HEK293 (cell line): ENCODE results near the gene NPHP4.

Experiments
- CTCF ChIA-PET: fragments of 350-600 bp; formaldehyde crosslinking; extraction: SDS; loops from one replicate; lab custom pipeline; 2021; ENCODE audit warnings: antibody characterized with exemption; lab: Yijun Ruan, JAX
- POLR2A ChIA-PET: fragments of 300-600 bp; formaldehyde crosslinking; extraction: SDS; loops from one replicate; lab custom pipeline; 2020; ENCODE audit warnings: antibody characterized with exemption, inconsistent platforms; lab: Yijun Ruan, JAX
- H3K27ac ChIP-seq: fragments of 200-500 bp; sonication (Bioruptor generic); 2 replicates; pipeline ENCODE4 v1.5.1; 2014; ENCODE audit warnings: low read depth, low read length, control low read depth, inconsistent platforms; ENCODE audit errors: extremely low read depth
- H3K36me3 ChIP-seq, 2 experiments: fragments of 200-500 bp in 1 of 2; sonication (Bioruptor generic) in 1 of 2; 1 replicate in 1 of 2; 2 replicates in 1 of 2; pipeline ENCODE4 v1.5.1; 2014 to 2017; ENCODE audit warnings: inconsistent platforms in 2 of 2, low read length in 2 of 2; ENCODE audit not compliant: control insufficient read depth in 2 of 2, insufficient read depth in 1 of 2
- H3K4me1 ChIP-seq: fragments of 200-500 bp; sonication (Bioruptor generic); 2 replicates; pipeline ENCODE4 v1.5.1; 2014; ENCODE audit warnings: mild to moderate bottlenecking, low read length, inconsistent platforms; ENCODE audit not compliant: control insufficient read depth, insufficient read depth
- H3K4me3 ChIP-seq: 2 replicates; pipeline ENCODE4 v1.5.1; 2011; ENCODE audit warnings: low read depth, mild to moderate bottlenecking, control low read depth, low read length, moderate library complexity
- H3K9me3 ChIP-seq: fragments of 200-500 bp; sonication (Bioruptor generic); 2 replicates; pipeline ENCODE4 v1.5.1; 2014; ENCODE audit warnings: low read depth, low read length, inconsistent platforms; ENCODE audit not compliant: control insufficient read depth, insufficient read depth
- HOXC10 ChIP-seq: sonication (generic); formaldehyde crosslinking; IDR thresholded peaks from 2 replicates; pipeline ENCODE4 v1.8.1; 2023; ENCODE audit warnings: mild to moderate bottlenecking, missing genetic modification reagents
- KLF16 ChIP-seq: fragments of 450-650 bp; formaldehyde crosslinking; IDR thresholded peaks from 2 replicates; pipeline ENCODE4 v1.5.1; 2017; ENCODE audit warnings: missing biosample characterization, missing genetic modification characterization
- KLF8 ChIP-seq: fragments of 450-650 bp; formaldehyde crosslinking; IDR thresholded peaks from 2 replicates; pipeline ENCODE4 v1.5.1; 2016; ENCODE audit warnings: missing biosample characterization, missing genetic modification characterization
- PATZ1 ChIP-seq: fragments of 450-650 bp; formaldehyde crosslinking; IDR thresholded peaks from 2 replicates; pipeline ENCODE4 v1.5.1; 2016; ENCODE audit warnings: missing biosample characterization, missing genetic modification characterization
- PRDM10 ChIP-seq: fragments of 450-650 bp; formaldehyde crosslinking; IDR thresholded peaks from 2 replicates; pipeline ENCODE4 v1.5.1; 2016; ENCODE audit warnings: missing biosample characterization, missing genetic modification characterization
- RBAK ChIP-seq: fragments of 450-650 bp; formaldehyde crosslinking; IDR thresholded peaks from 2 replicates; pipeline ENCODE4 v1.5.1; 2016; ENCODE audit warnings: missing biosample characterization, missing genetic modification characterization
- YY1 ChIP-seq: fragments of 450-650 bp; formaldehyde crosslinking; IDR thresholded peaks from 2 replicates; pipeline ENCODE4 v1.5.1; 2018; ENCODE audit warnings: missing biosample characterization, missing genetic modification characterization
- ZBTB20 ChIP-seq: fragments of 450-650 bp; formaldehyde crosslinking; IDR thresholded peaks from 2 replicates; pipeline ENCODE4 v1.5.1; 2016; ENCODE audit warnings: missing biosample characterization, missing genetic modification characterization
- ZBTB44 ChIP-seq: fragments of 450-650 bp; IDR thresholded peaks from 2 replicates; pipeline ENCODE4 v1.5.1; 2018; ENCODE audit warnings: missing biosample characterization, mild to moderate bottlenecking, missing genetic modification characterization
- ZBTB49 ChIP-seq: fragments of 450-650 bp; formaldehyde crosslinking; IDR thresholded peaks from 2 replicates; pipeline ENCODE4 v1.5.1; 2016; ENCODE audit warnings: missing biosample characterization, missing genetic modification characterization, low read depth
- ZBTB8A ChIP-seq: fragments of 450-650 bp; formaldehyde crosslinking; IDR thresholded peaks from 2 replicates; pipeline ENCODE4 v1.5.1; 2016; ENCODE audit warnings: missing biosample characterization, missing genetic modification characterization
- ZFP3 ChIP-seq: fragments of 450-650 bp; formaldehyde crosslinking; IDR thresholded peaks from 2 replicates; pipeline ENCODE4 v1.5.1; 2016; ENCODE audit warnings: low read depth, missing biosample characterization, missing genetic modification characterization
- ZNF132 ChIP-seq: fragments of 450-650 bp; formaldehyde crosslinking; IDR thresholded peaks from 2 replicates; pipeline ENCODE4 v1.5.1; 2017; ENCODE audit warnings: missing biosample characterization, missing genetic modification characterization, borderline replicate concordance
- ZNF140 ChIP-seq: fragments of 450-650 bp; formaldehyde crosslinking; IDR thresholded peaks from 2 replicates; pipeline ENCODE4 v1.5.1; 2016; ENCODE audit warnings: missing biosample characterization, missing genetic modification characterization
- ZNF292 ChIP-seq: fragments of 450-650 bp; formaldehyde crosslinking; IDR thresholded peaks from 2 replicates; pipeline ENCODE4 v1.5.1; 2016; ENCODE audit warnings: low read depth, missing biosample characterization, missing genetic modification characterization, borderline replicate concordance
- ZNF391 ChIP-seq: fragments of 450-650 bp; formaldehyde crosslinking; IDR thresholded peaks from 2 replicates; pipeline ENCODE4 v1.5.1; 2016; ENCODE audit warnings: low read depth, missing biosample characterization, missing genetic modification characterization, borderline replicate concordance
- ZNF48 ChIP-seq: fragments of 450-650 bp; formaldehyde crosslinking; IDR thresholded peaks from 2 replicates; pipeline ENCODE4 v1.5.1; 2016; ENCODE audit warnings: missing biosample characterization, missing genetic modification characterization
- ZNF585B ChIP-seq: fragments of 450-650 bp; formaldehyde crosslinking; IDR thresholded peaks from 2 replicates; pipeline ENCODE4 v1.5.1; 2016; ENCODE audit warnings: missing biosample characterization, missing genetic modification characterization
- ZNF626 ChIP-seq: fragments of 450-650 bp; sonication (Bioruptor Pico); formaldehyde crosslinking; IDR thresholded peaks from 2 replicates; pipeline ENCODE4 v1.5.1; 2018; ENCODE audit warnings: missing biosample characterization, missing genetic modification characterization, inconsistent platforms
- ZNF692 ChIP-seq: fragments of 450-650 bp; formaldehyde crosslinking; IDR thresholded peaks from 2 replicates; pipeline ENCODE4 v1.5.1; 2016; ENCODE audit warnings: missing biosample characterization, missing genetic modification characterization
- ZSCAN4 ChIP-seq: fragments of 450-650 bp; formaldehyde crosslinking; IDR thresholded peaks from 2 replicates; pipeline ENCODE4 v1.5.1; 2017; ENCODE audit warnings: missing biosample characterization, missing genetic modification characterization

NPHP4 gene

GRCh38 chr1:5904551-5904950 is 87.7 kb downstream of the NPHP4 start:
- Histone ChIP-seq H3K27ac (no peak overlapping the region), H3K4me3 (no peak overlapping the region), H3K4me1 (no peaks in the 10 kb centered on the region), H3K9me3 (no peaks in the 10 kb centered on the region), H3K36me3 (peaks cover 0 to 68% of the 10 kb centered on the region in 2 experiments; a peak in 1 of 3 replicates)
- ChIA-PET POLR2A (no interaction called here), CTCF (no interaction called here)
- no peak for TF ChIP-seq ZNF140 (tag by site-specific recombination)
- no peak for TF ChIP-seq ZBTB44 (tag by site-specific recombination)
- no peak for TF ChIP-seq HOXC10 (CRISPR knock-in tag)
- no peak for TF ChIP-seq ZFP3 (tag by site-specific recombination)
- no peak for TF ChIP-seq ZNF132 (tag by site-specific recombination)
- no peak for TF ChIP-seq ZNF48 (tag by site-specific recombination)

- CTCF ChIA-PET = no interaction called here
- Histone ChIP-seq H3K9me3 (no peaks in the 10 kb centered on the region), H3K36me3 (peaks cover 0 to 71% of the 10 kb centered on the region in 2 experiments; a peak in 1 of 3 replicates), H3K4me3 (no peak overlapping the region), H3K4me1 (no peaks in the 10 kb centered on the region), H3K27ac (no peak overlapping the region)
- POLR2A ChIA-PET = no interaction called here
- TF ChIP-seq ZBTB8A (tag by site-specific recombination) (no peak), ZNF626 (no peak), YY1 (tag by site-specific recombination) (no peak), PATZ1 (no peak), ZNF391 (tag by site-specific recombination) (no peak), KLF16 (tag by site-specific recombination) (no peak), RBAK (tag by site-specific recombination) (no peak), ZNF692 (tag by site-specific recombination) (no peak), ZNF292 (tag by site-specific recombination) (no peak), PRDM10 (tag by site-specific recombination) (no peak), ZBTB49 (tag by site-specific recombination) (no peak), ZBTB20 (tag by site-specific recombination) (no peak), ZNF585B (tag by site-specific recombination) (no peak), KLF8 (tag by site-specific recombination) (no peak), ZSCAN4 (no peak)
These were observed 88.5 kb downstream of the NPHP4 start for GRCh38 chr1:5903680-5904079.
